IMR-90 (cell line): ENCODE measurements around the gene ABR. TPM values are rescaled to one million over a fixed set of nuclear protein-coding genes. Genes with fewer than 3 reads are reported as not detected.

Source experiments
- ATAC-seq: fragments of 200-7000 bp; cut with Tn5 transposase; 2 replicates; pipeline ENCODE4 v1.9.1; 2020; ENCODE audit warnings: low read depth, mild to moderate bottlenecking, moderate library complexity
- BruUV-seq: library from RNA; stranded (reverse); fragments of 400-500 nt; replicated peaks from 2 replicates; lab custom pipeline; 2021; lab: Mats Ljungman, UMichigan
- CTCF ChIA-PET: fragments of 300-600 bp; formaldehyde crosslinking; extraction: SDS; loops from one replicate; lab custom pipeline; 2021; ENCODE audit warnings: antibody characterized with exemption; lab: Yijun Ruan, JAX
- POLR2A ChIA-PET: fragments of 300-600 bp; sonication (Branson Sonifier 250); formaldehyde crosslinking; loops from one replicate; lab custom pipeline; 2022; ENCODE audit warnings: antibody characterized with exemption; ENCODE audit not compliant: unreplicated experiment; lab: Charles Lee
- DNase-seq: peaks from one replicate; pipeline ENCODE4 v3.0.0; 2013
- H2AFZ ChIP-seq: replicated peaks from 2 replicates; pipeline ENCODE3; 2013; ENCODE audit warnings: low read length, mild to moderate bottlenecking; ENCODE audit not compliant: poor library complexity
- H2AK5ac ChIP-seq: 2 replicates; pipeline ENCODE4 v1.6.1; 2013; ENCODE audit warnings: low read depth, low read length, inconsistent platforms
- H2AK9ac ChIP-seq: replicated peaks from 2 replicates; pipeline ENCODE3; 2013; ENCODE audit warnings: mild to moderate bottlenecking, low read depth, low read length, moderate library complexity; ENCODE audit not compliant: poor library complexity
- H2BK120ac ChIP-seq: 2 replicates; pipeline ENCODE4 v1.6.1; 2013; ENCODE audit warnings: low read depth, low read length, inconsistent platforms
- H2BK15ac ChIP-seq: 3 replicates; pipeline ENCODE4 v1.6.1; 2013; ENCODE audit warnings: low read depth, low read length, inconsistent platforms
- H2BK20ac ChIP-seq: 2 replicates; pipeline ENCODE4 v1.6.1; 2013; ENCODE audit warnings: low read depth, mild to moderate bottlenecking, inconsistent platforms, low read length, moderate library complexity
- H2BK5ac ChIP-seq: 2 replicates; pipeline ENCODE4 v1.6.1; 2013; ENCODE audit warnings: mild to moderate bottlenecking, low read depth, low read length, inconsistent platforms; ENCODE audit not compliant: poor library complexity, severe bottlenecking
- H3K14ac ChIP-seq: replicated peaks from 2 replicates; pipeline ENCODE4 v1.6.1; 2013; ENCODE audit warnings: low read depth, low read length, inconsistent platforms
- H3K18ac ChIP-seq: 2 replicates; pipeline ENCODE4 v1.6.1; 2013; ENCODE audit warnings: low read depth, low read length, control low read depth
- H3K23ac ChIP-seq: 2 replicates; pipeline ENCODE4 v1.6.1; 2013; ENCODE audit warnings: low read depth, low read length, inconsistent platforms
- H3K27ac ChIP-seq: 2 replicates; pipeline ENCODE4 v1.5.1; 2013; ENCODE audit warnings: mild to moderate bottlenecking, control low read depth, low read length; ENCODE audit not compliant: insufficient read depth
- H3K27me3 ChIP-seq: 2 replicates; pipeline ENCODE4 v1.6.1; 2013; ENCODE audit warnings: low read length; ENCODE audit not compliant: control insufficient read depth, insufficient read depth
- H3K36me3 ChIP-seq: 2 replicates; pipeline ENCODE4 v1.6.1; 2013; ENCODE audit warnings: low read length, mixed read lengths; ENCODE audit not compliant: control insufficient read depth, insufficient read depth
- H3K4ac ChIP-seq: 2 replicates; pipeline ENCODE4 v1.6.1; 2013; ENCODE audit warnings: low read depth, low read length, inconsistent platforms
- H3K4me1 ChIP-seq: 2 replicates; pipeline ENCODE4 v1.6.1; 2013; ENCODE audit warnings: low read length, mixed read lengths; ENCODE audit not compliant: control insufficient read depth, insufficient read depth
- H3K4me2 ChIP-seq: 2 replicates; pipeline ENCODE4 v1.6.1; 2013; ENCODE audit warnings: low read depth, mild to moderate bottlenecking, control low read depth, low read length, moderate library complexity
- H3K4me3 ChIP-seq: 2 replicates; pipeline ENCODE4 v1.5.1; 2013; ENCODE audit warnings: low read depth, mild to moderate bottlenecking, control low read depth, low read length, moderate library complexity; ENCODE audit not compliant: insufficient read depth
- H3K56ac ChIP-seq: 2 replicates; pipeline ENCODE4 v1.6.1; 2013; ENCODE audit warnings: low read length, inconsistent platforms; ENCODE audit not compliant: insufficient read depth; ENCODE audit errors: extremely low read depth
- H3K79me1 ChIP-seq, 2 experiments: 2 replicates each; pipeline ENCODE4 v1.6.1; 2013; ENCODE audit warnings: low read length in 2 of 2, inconsistent platforms in 1 of 2, low read depth in 1 of 2
- H3K9ac ChIP-seq: 2 replicates; pipeline ENCODE4 v1.6.1; 2013; ENCODE audit warnings: low read depth, low read length, control low read depth
- H3K9me1 ChIP-seq: 2 replicates; pipeline ENCODE4 v1.6.1; 2013; ENCODE audit warnings: low read length, inconsistent platforms; ENCODE audit not compliant: insufficient read depth
- H3K9me3 ChIP-seq: 2 replicates; pipeline ENCODE4 v1.6.1; 2013; ENCODE audit warnings: low read length; ENCODE audit not compliant: control insufficient read depth, insufficient read depth
- H4K20me1 ChIP-seq: 2 replicates; pipeline ENCODE4 v1.6.1; 2013; ENCODE audit warnings: low read length, inconsistent platforms; ENCODE audit not compliant: insufficient read depth
- H4K5ac ChIP-seq: 2 replicates; pipeline ENCODE4 v1.6.1; 2013; ENCODE audit warnings: mild to moderate bottlenecking, low read depth, low read length, control low read depth
- H4K8ac ChIP-seq, 2 experiments: 2 replicates each; pipeline ENCODE4 v1.6.1; 2013; ENCODE audit warnings: low read depth in 2 of 2, low read length in 2 of 2, control low read depth in 1 of 2, inconsistent platforms in 1 of 2
- H4K91ac ChIP-seq: 2 replicates; pipeline ENCODE4 v1.6.1; 2013; ENCODE audit warnings: low read depth, low read length, inconsistent platforms; ENCODE audit not compliant: insufficient read depth
- BHLHE40 ChIP-seq: fragments of 150-350 bp; IDR thresholded peaks from 2 replicates; pipeline ENCODE4 v1.6.1; 2016; ENCODE audit warnings: mild to moderate bottlenecking, low read depth, low read length
- CEBPB ChIP-seq: IDR thresholded peaks from 2 replicates; pipeline ENCODE4 v1.6.1; 2012; ENCODE audit warnings: low read depth, low read length, improper control_type of control experiment
- CTCF ChIP-seq: conservative IDR thresholded peaks from 2 replicates; pipeline ENCODE4 v1.5.1; 2012; ENCODE audit warnings: mild to moderate bottlenecking, low read depth, low read length, improper control_type of control experiment
- ELK1 ChIP-seq: fragments of 150-350 bp; IDR thresholded peaks from 2 replicates; pipeline ENCODE4 v1.6.1; 2016; ENCODE audit warnings: low read depth, mild to moderate bottlenecking, low read length, moderate library complexity, borderline replicate concordance
- FOS ChIP-seq: fragments of 150-350 bp; IDR thresholded peaks from 2 replicates; pipeline ENCODE4 v1.6.1; 2016; ENCODE audit warnings: low read depth, low read length
- MAFK ChIP-seq: IDR thresholded peaks from 2 replicates; pipeline ENCODE4 v1.6.1; 2012; ENCODE audit warnings: low read depth, low read length, improper control_type of control experiment
- MAZ ChIP-seq: IDR thresholded peaks from 2 replicates; pipeline ENCODE4 v1.6.1; 2012; ENCODE audit warnings: low read depth, mild to moderate bottlenecking, low read length, improper control_type of control experiment, moderate library complexity, borderline replicate concordance
- MXI1 ChIP-seq: IDR thresholded peaks from 2 replicates; pipeline ENCODE4 v1.6.1; 2012; ENCODE audit warnings: low read depth, mild to moderate bottlenecking, low read length, moderate library complexity, borderline replicate concordance
- NFE2L2 ChIP-seq: fragments of 150-350 bp; IDR thresholded peaks from 2 replicates; pipeline ENCODE4 v1.6.1; 2016; ENCODE audit warnings: low read depth, mild to moderate bottlenecking, low read length
- POLR2A ChIP-seq: IDR thresholded peaks from 2 replicates; pipeline ENCODE4 v1.6.1; 2012; ENCODE audit warnings: mild to moderate bottlenecking, low read depth, low read length
- RAD21 ChIP-seq: IDR thresholded peaks from 2 replicates; pipeline ENCODE4 v1.6.1; 2012; ENCODE audit warnings: low read length, improper control_type of control experiment
- RCOR1 ChIP-seq: IDR thresholded peaks from 2 replicates; pipeline ENCODE4 v1.6.1; 2012; ENCODE audit warnings: mild to moderate bottlenecking, low read length, improper control_type of control experiment; ENCODE audit not compliant: insufficient replicate concordance
- RFX5 ChIP-seq: IDR thresholded peaks from 2 replicates; pipeline ENCODE4 v1.8.0; 2012; ENCODE audit warnings: low read depth, mild to moderate bottlenecking, low read length, moderate library complexity
- SMC3 ChIP-seq: fragments of 150-350 bp; IDR thresholded peaks from 2 replicates; pipeline ENCODE4 v1.6.1; 2016; ENCODE audit warnings: low read depth, mild to moderate bottlenecking, antibody characterized with exemption, low read length, moderate library complexity
- USF2 ChIP-seq: fragments of 150-350 bp; IDR thresholded peaks from 2 replicates; pipeline ENCODE4 v1.6.1; 2017; ENCODE audit warnings: mild to moderate bottlenecking, antibody characterized with exemption, low read length, low read depth
- WGBS, 2 experiments: methylation state at CpG; one replicate each; pipeline versions ENCODE4 v1.1.5 to v1.1.7; 2013; ENCODE audit warnings: missing lambda C conversion rate in 2 of 2; ENCODE audit not compliant: insufficient read length in 1 of 2; ENCODE audit errors: extremely low coverage in 2 of 2; 5-methylcytosine and 5-hydroxymethylcytosine counted together
- dilution Hi-C: fragments of 300-500 bp; cut with HindIII; formaldehyde crosslinking; loops from one replicate; pipeline ENCODE4 v1.14.3; 2018; ENCODE audit warnings: low sequenced_read_pairs; ENCODE audit not compliant: unreplicated experiment
- in situ Hi-C: fragments of 300-500 bp; cut with MboI; formaldehyde crosslinking; loops from 3 replicates; pipeline ENCODE4 v1.14.3; 2019; ENCODE audit warnings: low sequenced_read_pairs, inconsistent platforms, mixed read lengths
- intact Hi-C: fragments of 100-400 bp; cut with micrococcal nuclease; formaldehyde crosslinking; loops from 2 replicates; pipeline ENCODE4 v1.10.0; 2022
- polyA plus RNA-seq, 3 experiments: library from polyadenylated mRNA; depleted of rRNA; stranded (reverse); fragments of >200 nt; gene quantifications; 2 replicates each; pipeline ENCODE4 v1.2.3, GENCODE V29; 2012; ENCODE audit warnings: low replicate concordance in 1 of 3
- total RNA-seq: library from RNA; depleted of rRNA; stranded (reverse); fragments of >200 nt; gene quantifications from 2 replicates; pipeline ENCODE4 v1.2.3, GENCODE V29; 2012

ABR gene
- total and polyA plus RNA-seq, 2 of the 4 experiments (the other 2 are of a cell fraction): 28.3 to 79.7 TPM

- H3K14ac ChIP-seq: no peak overlapping the region
- no peak overlapping the region for H3K27ac ChIP-seq
- DNase-seq (no peak), ATAC-seq (no peak)
- H3K18ac ChIP-seq: no peak overlapping the region
- peaks cover 3% of the 10 kb centered on the region; the same call in 1 of the 2 replicates for H3K36me3 ChIP-seq
- H2AK9ac ChIP-seq: peak overlapping the region; percentile 42
- ChIA-PET CTCF (no interaction called here), POLR2A (no interaction called here)
- H3K9ac ChIP-seq: no peak overlapping the region
- intact Hi-C loops (no loop called here), in situ Hi-C loops (no loop called here), dilution Hi-C loops (no loop called here)
- no peaks in the 10 kb centered on the region for H3K9me3 ChIP-seq
- H2BK5ac ChIP-seq: no peak overlapping the region
- H3K4me3 ChIP-seq: no peak overlapping the region
- no peaks in the 10 kb centered on the region for H3K27me3 ChIP-seq
- peaks cover 4% of the 10 kb centered on the region for H4K20me1 ChIP-seq
- H2AK5ac ChIP-seq: no peak overlapping the region
- H3K9me1 ChIP-seq: no peaks in the 10 kb centered on the region
- H3K4me1 ChIP-seq: no peaks in the 10 kb centered on the region
- H3K56ac ChIP-seq: no peak overlapping the region
- H4K5ac ChIP-seq: no peak overlapping the region
- no peak overlapping the region for H2BK15ac ChIP-seq
- peaks cover 0 to 16% of the 10 kb centered on the region in 2 experiments; a peak in 1 of 4 replicates for H3K79me1 ChIP-seq
- H4K8ac ChIP-seq: no peak overlapping the region
- no peak overlapping the region for H2BK20ac ChIP-seq
- H2AFZ ChIP-seq: no peak overlapping the region
- H2BK120ac ChIP-seq: no peak overlapping the region
- no TSS peak for BruUV-seq
- H3K23ac ChIP-seq: no peak overlapping the region
- TF ChIP-seq FOS (no peak), MAFK (no peak), USF2 (no peak), RCOR1 (no peak), SMC3 (no peak), ELK1 (no peak), MXI1 (no peak), POLR2A (no peak), RAD21 (no peak), NFE2L2 (no peak), CTCF (no peak), MAZ (no peak), BHLHE40 (no peak), RFX5 (no peak), CEBPB (no peak)
- no peak overlapping the region for H4K91ac ChIP-seq
- WGBS, 2 experiments: 0% methylated on average over 1 of the region's 10 CpGs; no CpG with 5 or more reads in 1 of the 2 experiments
- H3K4ac ChIP-seq: no peak overlapping the region
- no peak overlapping the region for H3K4me2 ChIP-seq
Measured at GRCh38 chr17:1019451-1019850, 160.3 kb downstream of the ABR start.
